GM19238 (cell line): Measurements from ENCODE around the gene CACNA2D3.

Source experiments
- DNase-seq: peaks from one replicate; pipeline ENCODE4 v3.0.0; 2011; ENCODE audit warnings: low spot score; ENCODE audit not compliant: insufficient read length

CACNA2D3 gene

DNA sequence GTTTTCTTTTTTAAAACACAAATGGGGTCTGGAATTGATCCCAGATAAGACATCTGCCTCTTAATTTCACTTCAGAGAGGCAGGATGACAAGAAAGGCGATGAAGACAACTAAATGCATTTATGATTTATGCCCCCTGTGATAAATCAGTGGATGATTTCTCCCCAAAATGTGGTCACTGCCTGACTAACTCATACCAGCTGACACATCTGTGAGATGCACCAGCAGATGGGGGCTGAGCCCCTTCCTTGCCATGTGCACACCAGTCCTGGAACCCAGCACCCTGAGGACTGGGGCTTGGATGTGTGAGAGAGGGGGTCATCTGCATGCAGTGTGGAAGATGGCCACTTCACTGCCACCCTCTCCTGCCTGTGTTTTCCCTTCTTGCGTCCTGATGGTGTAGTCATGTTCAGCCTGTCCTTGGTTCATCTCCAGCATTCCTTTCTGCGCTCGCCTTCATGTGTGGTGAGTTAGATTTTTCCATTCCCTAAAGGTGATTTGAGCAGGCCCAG, 541.2 kb downstream of the CACNA2D3 start:
- DNase-seq: no peak

DNA sequence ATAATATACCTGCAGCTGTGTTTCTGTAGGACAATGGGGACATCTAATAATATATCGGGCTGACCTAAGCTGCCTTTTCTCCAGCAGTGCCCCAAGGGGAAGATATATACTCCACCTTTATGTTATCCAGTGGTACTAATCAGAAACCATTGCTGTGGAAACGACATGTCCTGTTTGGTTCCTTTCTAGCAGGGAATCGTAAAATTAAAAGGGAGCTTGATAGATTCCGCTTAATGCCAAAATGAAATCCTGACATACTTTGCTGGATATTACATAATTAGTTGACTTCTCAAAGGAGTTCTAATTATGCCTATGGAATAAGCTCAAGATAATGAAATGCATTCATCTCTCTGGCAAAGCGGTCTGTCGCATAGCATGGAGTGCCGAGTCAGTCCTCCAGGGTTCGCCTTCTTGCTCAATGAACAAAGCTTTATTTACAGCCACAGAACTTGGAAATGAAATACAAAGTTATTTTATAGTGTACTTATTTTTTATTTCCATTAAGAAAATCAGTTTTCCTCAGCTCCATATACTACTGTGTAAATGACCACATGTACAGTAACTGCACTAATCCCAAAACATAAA, 542.8 kb downstream of the CACNA2D3 start:
- DNase-seq: no peak

DNA sequence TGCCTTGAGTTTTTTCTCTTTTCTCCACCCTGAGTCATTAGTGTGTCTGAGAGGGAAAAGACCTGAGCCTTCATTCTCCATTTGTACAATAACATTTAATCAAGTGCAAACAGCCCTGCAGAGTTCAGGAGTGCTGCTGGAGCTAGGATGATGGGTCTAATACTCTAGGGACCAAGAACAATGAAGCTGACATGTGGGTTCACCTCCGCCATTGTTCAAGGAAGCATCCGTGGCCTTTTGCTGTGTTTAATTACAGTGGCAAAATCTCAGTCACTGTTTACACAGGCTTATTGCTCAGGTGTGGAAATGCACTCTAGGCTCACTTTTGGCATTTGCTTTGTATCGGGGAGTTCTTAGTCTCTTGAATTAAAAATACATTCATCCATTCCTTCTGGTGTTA, 545.9 kb downstream of the CACNA2D3 start:
- DNase-seq: no peak

DNA sequence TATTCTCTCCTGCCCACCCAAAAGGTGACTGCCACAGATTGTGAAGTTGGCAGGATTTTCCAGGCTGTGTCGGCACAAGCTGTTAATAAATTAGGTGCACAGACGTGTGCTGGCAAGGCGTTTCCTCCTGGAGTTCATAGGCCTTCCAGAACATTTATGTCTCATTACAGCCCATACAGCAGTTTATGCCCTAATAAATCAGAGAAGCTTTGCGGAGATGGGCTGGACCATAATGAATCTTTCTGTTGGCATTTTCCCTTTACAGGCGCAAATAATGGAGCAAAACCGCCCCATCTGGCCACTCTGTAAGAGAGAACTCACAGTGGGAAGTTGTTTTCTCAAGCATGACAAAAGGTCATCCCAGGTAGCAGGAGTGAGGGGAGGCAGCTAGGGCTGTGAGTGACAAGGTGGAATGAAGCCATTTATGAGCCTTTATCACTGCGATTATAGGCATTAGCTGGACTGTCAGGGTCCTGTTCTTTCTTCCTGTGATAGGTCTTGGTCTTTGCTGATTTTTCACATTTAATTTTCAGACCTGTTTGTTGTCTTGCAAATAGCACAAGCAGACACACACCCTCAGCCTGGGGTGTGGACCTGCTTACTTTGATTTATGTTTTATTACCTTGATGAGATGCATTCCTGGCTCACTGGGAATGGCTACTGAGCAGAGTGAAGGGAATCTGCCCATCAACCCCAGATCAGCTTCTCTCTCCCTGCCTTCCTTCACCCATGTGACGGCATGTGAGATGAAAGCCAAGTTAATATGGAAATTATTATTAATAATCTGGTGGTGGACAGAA, 548.0 kb downstream of the CACNA2D3 start:
- DNase-seq: no peak

DNA sequence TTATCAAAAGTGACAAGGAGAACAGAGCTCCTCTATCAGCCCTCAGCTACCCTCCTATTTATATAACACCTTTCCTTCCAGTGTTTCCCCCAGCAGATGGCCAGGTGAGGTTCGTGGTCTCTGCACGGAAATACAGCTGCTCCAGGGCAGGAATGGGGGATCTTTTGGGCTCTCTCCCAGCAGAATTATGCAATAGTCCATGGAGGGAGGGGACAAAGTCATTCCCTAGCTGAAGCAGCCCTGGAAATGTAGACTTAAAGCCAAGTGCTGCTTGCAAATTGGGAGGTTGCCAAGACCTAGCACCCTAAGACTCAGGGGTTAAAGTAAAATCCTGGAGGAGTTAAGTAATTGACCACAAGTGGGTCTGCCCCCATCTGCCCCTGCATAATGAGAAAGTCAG, 549.2 kb downstream of the CACNA2D3 start:
- no peak for DNase-seq

DNA sequence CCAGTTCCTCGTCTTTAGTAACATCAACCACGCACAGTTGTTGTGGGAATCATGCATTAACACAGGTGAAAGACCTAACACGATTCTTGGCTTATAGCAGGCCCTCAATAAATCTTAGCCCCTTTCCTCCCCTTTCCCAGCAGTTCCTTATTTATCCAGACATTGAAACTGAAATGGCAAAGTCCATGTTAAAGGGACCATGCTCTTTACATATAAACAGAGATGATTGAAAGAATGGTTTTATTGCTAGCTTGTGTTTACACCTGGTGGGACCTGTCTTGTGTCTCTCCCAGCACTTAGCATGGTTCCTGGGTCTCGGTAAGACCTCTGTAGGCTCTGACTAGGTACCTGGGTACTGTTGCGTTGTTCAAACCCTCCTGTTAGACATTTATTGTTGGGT, 553.7 kb downstream of the CACNA2D3 start:
- no peak for DNase-seq

DNA sequence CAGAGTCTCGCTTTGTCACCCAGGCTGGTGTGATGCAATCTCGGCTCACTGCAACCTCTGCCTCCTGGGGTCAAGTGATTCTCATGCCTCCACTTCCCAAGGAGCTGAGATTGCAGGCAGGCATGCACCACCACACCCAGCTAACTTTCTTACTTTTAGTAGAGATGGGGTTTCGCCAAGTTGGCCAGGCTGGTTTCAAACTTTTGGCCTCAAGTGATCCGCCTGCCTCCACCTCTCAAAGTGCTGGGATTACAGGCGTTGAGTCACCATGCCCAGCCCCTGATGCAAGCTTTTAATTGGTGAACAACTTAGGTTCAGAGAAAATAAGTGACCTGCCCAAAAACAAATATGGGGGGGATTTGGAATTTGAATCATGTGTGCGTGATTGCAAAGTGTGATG, 559.4 kb downstream of the CACNA2D3 start:
- DNase-seq: no peak

DNA sequence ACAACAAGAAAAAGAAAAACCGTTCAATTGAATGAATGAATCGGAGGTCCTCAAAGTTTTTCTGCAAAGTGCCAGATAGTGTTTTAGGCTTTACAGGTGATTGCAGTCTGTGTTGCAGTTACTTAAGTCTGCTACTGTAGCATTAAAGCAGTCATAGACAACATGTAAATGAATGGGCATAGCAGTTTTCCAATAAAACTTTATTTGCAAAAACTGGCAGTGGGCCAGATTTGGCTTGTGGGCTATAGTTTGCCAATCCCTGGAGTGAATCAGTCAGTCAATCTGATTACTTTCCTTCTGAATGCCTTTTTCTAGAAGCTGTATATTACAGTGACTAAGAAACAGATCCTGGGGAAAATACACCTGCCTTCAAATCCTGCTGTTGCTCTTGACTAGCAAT, 562.9 kb downstream of the CACNA2D3 start:
- no peak for DNase-seq

DNA sequence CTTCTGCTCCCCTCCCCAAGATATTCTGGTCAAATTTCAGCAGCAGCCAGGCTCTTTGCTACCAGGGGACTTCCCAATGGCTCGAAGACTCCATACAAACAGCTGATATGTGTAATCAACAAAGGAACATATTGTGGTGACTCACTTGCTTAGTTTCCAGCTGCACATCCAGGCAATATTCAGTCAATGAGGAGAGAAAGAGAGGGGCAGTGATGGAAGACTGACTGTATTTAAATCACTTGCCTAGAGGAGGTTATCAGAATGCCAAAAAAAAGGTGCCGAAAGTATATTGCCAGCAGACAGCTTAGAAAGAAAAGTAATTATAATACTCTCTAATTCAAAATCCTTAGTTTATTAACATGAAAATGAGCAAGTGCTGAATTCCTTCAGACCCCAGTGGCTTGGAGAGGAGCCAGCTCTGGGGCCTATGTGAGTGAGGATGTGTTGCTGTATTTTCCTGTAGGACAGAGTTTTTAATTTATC, 569.0 kb downstream of the CACNA2D3 start:
- DNase-seq: no peak

DNA sequence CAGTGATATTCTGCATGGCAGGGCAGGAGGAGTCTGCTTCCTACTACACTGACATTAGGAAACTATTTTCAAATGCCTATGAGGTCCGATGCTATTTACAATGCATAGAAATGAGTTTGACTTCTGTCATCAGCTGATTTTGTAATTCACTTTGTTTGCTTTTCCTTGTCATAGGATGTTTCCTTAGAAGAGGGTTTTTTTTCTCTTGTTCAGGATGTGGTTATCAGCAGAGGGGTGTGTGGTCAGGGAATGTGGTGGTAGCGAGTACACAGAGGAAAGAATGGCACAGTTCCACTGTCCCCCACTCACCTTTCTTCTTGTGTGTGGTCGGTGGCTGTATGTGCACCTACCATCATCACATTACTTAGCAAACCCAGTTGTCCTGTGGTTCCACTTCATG, 574.0 kb downstream of the CACNA2D3 start:
- DNase-seq: no peak

DNA sequence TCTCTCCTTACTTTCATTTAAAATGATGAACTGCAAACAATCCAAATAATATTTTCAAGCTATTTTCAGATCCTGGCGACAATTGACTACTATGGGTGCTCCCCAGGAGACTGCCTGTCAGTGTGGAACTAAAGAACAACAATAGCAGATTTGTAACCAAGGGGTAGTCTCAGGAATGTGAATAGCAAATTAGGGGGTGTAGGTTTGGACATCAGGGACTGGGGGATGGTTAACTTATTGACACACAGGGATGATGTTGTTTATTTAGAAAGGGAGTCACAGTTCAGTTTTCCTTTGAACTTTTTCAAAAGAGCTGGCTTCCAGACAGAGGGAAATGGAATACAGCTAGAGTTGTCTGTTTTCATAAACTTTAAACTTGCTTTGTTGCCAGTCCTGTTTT, 575.7 kb downstream of the CACNA2D3 start:
- DNase-seq: no peak

DNA sequence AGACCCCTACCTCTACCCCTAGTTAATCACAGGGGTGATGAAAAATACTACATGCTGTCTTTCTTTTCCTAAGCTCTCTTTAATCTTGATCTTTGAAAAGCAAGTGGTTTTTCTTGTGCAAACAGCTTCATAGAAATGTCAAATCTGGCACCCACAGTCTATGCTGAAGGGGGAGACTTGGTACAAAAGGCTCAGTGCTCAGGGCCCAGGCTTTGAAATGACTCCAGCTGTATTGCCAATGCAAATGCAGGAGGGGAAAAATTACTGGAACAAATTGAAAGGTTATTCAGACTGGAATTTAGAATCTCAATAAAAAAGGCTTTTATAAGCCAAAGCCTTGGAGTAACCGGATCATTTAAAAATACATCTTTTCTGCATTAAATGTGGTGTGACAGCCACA, 581.6 kb downstream of the CACNA2D3 start:
- no peak for DNase-seq

DNA sequence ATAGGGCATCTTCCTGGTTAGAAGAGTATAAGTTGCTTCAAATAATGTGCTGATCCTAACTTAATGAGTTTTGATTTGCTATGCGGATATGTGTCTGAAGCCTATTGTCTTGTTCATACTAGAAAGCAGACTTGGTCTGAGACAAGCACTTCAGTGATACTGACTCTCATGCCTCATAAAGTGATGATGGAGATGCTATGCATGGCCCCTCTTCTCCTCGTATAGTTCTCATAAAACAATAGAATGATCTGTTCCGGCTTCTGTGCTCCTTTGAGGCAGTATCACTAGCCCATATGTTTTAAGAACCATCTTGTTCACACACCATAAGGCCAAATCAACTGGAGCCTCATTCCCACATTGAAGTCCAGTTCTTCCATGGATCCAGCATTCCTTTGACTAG, 583.4 kb downstream of the CACNA2D3 start:
- no peak for DNase-seq

DNA sequence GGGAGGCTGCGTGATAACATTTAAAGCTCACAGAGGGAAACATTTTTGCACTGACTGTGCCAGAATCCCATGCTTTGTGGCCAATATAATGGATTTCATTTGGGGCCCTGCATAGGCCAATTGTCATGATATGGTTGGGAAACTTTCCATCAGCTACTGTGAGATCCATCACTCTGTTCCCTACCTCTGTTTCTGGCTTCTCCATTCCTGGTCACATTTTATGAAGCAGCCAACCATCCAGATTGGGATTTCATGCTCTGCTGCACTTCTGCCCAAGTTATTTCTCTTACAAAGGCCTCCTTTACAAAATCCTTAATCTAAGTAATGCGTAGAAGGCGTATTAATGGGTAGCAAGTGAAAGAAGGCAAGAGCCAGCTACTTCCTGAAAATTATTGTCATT, 584.4 kb downstream of the CACNA2D3 start:
- no peak for DNase-seq

DNA sequence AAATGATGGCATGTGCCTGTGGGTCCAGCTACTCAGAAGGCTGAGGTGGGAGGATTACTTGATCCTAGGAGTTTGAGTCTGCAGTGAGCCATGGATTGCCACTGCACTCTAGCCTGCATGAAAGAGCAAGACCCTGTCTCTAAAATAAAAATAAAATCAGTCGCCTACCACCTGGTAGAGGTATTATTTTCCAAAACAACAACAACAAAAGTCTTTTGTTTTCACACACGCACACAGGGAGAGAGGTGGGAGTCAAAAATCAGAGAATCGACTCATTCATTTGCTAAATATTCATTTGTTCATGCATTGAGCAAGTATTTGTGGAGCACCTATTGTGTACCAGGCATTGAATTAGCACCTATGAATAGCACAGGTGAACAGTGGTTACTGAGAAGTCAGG, 587.4 kb downstream of the CACNA2D3 start:
- DNase-seq: no peak

DNA sequence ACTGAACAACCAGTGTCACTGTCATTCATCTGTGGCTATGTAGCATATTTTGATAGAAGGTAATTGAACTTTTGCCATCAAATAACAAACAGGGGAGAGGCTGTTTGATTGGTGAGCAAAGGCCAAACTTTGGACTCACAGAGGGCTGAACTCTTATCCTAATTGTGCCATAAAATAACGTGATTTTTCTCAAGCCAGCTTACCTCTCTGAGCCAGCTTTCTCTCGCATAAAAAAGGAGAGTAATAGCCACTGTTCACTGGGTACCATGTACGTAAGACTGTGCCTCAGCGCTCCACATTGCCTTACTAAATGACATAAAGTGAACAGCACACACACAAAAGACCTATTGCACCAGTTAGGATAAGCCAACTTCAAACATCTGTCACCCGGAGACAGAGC, 588.6 kb downstream of the CACNA2D3 start:
- no peak for DNase-seq

DNA sequence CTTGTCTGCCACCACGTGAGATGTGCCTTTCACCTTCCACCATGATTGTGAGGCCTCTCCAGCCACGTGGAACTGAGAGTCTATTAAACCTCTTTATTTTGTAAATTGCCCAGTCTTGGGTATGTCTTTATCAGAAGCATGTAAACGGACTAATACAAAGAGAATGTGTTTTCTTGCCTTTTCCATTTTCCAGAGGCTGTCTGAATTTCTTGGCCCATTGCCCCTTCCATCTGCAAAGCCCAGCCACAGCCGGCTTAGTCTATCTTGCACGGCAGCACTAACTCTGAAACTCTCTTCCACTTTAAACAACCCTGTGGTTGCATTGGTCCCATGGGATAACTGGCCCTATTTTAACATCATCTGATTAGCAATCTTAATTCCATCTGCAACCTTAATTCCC, 590.2 kb downstream of the CACNA2D3 start:
- no peak for DNase-seq

DNA sequence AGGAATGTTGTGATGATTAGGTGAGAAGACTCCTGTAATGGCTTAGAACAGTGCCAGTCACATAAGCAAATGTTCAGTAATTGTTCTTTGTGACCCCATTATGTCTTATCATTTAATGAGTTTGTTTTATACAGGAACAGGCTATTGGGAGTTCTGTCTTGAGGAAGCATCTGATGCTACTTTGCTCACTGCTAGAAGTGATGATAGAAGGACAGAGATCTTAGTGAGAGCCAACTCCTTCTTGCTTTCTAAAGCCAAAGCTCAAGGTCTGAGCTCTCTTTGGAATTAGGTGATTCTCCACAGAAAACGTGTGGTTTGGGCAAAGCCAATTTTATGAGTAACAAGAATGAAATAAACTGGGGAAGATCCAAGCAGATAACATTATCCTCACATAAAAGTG, 590.7 kb downstream of the CACNA2D3 start:
- no peak for DNase-seq

DNA sequence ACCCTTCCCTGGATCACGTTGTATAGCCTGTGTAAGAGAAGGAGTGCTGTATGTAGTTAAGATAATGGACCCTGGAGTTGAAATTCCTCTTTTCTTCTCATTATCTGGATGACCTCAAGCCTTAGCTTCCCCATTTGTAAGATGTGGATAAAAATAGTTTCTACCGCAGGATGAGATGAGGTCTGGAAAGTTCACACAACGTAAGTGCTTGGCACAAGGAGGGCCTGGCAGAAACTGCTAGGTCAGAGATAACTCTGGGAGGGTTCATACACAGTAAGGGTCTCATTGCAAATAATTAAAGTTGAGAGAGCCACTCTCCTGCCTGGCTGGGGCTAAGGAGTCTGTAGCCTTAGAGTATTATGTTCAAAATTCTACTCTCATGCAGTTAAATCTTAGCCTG, 591.1 kb downstream of the CACNA2D3 start:
- DNase-seq: no peak

DNA sequence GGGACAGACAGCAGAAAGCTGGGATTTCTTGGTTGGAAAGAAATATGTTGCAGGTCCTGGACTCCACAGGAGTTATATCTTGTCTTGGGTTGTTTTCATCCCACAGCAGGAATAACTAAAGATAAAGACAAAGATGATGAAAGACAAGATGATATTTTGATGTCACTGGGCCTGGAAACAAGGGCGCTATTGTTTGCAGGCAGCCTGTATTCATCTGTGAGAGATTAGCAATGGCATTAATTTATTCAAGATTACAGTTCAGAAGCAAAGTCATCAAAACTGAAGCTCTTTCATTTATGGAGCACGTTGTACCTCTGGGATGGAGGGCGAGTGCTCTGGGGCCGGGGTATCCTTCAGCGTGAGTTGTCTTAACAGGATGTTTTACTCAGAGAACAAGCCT, 591.7 kb downstream of the CACNA2D3 start:
- DNase-seq: no peak

DNA sequence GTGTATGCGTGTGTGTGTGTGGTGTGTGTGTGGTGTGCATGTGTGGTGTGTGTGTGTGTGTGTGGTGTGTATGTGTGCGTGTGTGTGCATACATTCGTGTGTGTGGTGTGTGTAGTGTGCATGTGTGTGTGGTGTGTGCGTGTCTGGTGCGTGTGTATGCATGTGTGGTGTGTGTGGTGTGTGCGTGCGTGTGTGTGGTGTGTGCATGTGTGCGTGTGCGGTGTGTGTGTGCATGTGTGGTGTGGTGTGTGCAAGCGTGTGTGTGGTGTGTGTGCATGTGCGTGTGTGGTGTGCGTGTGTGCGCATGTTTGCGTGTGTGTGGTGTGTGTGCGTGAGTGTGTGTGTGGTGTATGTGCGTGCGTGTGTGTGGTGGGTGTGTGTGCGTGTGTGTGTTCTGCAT, 595.2 kb downstream of the CACNA2D3 start:
- DNase-seq: no peak

DNA sequence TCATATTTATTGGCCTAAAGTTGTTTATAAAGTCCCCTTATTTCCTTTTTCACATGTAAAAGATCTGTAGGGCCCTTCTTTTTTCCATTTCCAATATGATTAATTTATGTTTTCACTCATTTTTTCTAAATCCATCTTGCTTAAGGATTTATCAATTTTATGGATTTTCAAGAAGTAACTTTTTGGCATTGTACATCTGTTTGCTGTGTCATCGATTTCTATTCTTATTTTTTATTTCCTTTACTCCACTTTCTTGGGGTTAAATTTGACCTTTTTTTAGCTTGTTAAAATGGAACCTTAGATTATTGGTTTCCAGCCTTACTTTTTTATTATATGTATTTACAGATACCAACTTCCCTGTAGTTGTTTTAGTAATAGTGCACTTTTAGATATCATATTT, 597.6 kb downstream of the CACNA2D3 start:
- DNase-seq: no peak

DNA sequence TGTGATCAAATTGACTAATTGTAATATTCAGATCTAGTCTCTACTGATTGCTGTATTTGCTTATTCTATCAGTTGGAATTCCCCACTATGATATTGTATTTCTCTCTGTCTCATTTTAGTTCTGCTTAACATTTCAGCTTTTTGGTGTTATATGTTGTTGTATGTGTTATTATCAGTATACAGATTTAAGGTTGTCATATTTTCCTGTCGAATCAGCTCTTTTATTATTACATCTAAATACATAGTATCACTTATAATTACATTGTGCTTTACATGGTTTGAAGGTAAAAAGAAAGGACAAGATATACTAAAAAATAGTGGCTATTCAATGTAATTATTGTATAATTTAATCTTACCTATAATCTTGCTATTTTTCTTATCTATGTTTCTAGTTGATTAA, 598.3 kb downstream of the CACNA2D3 start:
- DNase-seq: no peak
